Urinary bladder (tissue), 4 donors: ENCODE data around the gene ATF5. TPM values are rescaled to one million over a fixed set of nuclear protein-coding genes. Genes with fewer than 3 reads are reported as not detected.
"Not testable (repeated sequence)": the region's sequence is repeated elsewhere in the genome, so short reads cannot be mapped to it uniquely, and the experiment has no call there.

Experiments used
- DNase-seq: peaks from one replicate; pipeline ENCODE4 v3.0.0-alpha.2; 2015; ENCODE audit errors: extremely low spot score
- H3K27ac ChIP-seq: one replicate; pipeline ENCODE4 v1.5.1; 2013; ENCODE audit warnings: low read depth, mild to moderate bottlenecking, moderate library complexity
- H3K36me3 ChIP-seq: one replicate; pipeline ENCODE4 v1.6.1; 2013; ENCODE audit warnings: mild to moderate bottlenecking, moderate library complexity; ENCODE audit not compliant: insufficient read depth
- H3K4me1 ChIP-seq: one replicate; pipeline ENCODE4 v1.6.1; 2013; ENCODE audit warnings: mild to moderate bottlenecking, moderate library complexity; ENCODE audit not compliant: insufficient read depth
- H3K4me3 ChIP-seq: one replicate; pipeline ENCODE4 v1.5.1; 2013; ENCODE audit warnings: low read depth, low read length
- WGBS: extraction: QIAGEN DNeasy Blood & Tissue Kit; methylation state at CpG from one replicate; pipeline ENCODE4 v1.1.7; 2013; 5-methylcytosine and 5-hydroxymethylcytosine counted together
- polyA plus RNA-seq: library from polyadenylated mRNA; stranded (reverse); fragments of 200-250 nt; gene quantifications from one replicate; pipeline ENCODE4 v1.2.3, GENCODE V29; 2013
- total RNA-seq: library from RNA; depleted of rRNA; stranded (reverse); fragments of >200 nt; gene quantifications from one replicate; pipeline ENCODE4 v1.2.3, GENCODE V29; 2014
- donor health status: healthy with polysubstance abuse.
- donor health status: healthy.

ATF5 gene
- total and polyA plus RNA-seq, 2 donors = 2.4 to 35.4 TPM

DNA sequence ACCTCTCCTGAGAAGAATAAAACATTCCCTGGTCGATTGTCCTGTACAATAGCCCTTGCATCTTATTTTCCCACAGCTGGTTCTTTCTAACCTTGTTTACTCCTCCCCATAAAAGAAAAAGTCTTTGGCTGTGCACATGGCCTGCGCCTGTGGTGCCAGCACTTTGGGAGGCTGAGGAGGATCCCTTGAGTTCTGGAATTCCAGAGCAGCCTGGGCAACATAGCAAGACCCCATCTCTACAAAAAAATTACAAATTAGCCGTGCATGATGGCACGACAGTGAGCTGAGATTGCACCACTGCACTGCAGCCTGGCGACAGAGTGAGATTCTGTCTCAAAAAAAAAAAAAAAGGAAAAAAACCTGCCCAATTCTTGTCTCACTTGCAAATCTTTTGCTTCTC lies 7.5 kb downstream of the ATF5 start:
- WGBS = 69% methylated on average over 5 of the region's 5 CpGs
- Histone ChIP-seq H3K36me3 (no peaks in the 10 kb centered on the region), H3K4me1 (no peaks in the 10 kb centered on the region), H3K27ac (no peak overlapping the region), H3K4me3 (no peak overlapping the region)
- no peak for DNase-seq

DNA sequence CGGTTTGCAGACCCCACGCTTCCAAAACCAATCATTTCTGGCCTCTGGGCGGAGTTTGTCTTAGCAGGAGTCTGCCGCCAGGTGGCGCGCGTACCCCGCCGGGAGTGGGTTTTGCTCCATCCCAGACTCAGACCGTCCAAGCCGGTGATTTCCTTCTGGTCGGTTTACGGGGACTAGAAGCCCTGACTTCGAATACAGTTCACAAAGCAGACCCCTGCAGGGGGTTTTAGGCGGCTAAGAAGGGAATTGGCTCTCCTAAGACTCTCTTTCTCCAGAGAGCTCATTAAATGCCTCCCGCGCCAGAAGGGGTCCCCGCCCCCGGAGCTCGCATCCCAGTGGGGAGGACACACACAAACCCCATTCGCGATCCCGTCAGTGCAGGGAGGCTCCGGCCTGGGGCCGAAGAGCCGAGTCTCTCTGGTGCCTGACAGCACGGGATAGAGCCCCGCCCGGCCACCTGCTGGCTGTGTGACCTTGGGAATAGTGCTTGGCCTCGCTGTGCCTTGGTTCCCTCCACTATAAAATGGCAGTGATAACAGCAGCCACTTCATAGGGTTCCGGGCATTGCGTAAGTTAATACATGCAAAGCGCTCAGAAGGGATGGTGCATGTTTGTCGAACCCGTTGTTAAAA lies 8.9 kb downstream of the ATF5 start:
- H3K4me3 ChIP-seq = no peak overlapping the region
- no peaks in the 10 kb centered on the region for H3K36me3 ChIP-seq
- WGBS = 16% methylated on average over 35 of the region's 35 CpGs
- no peak overlapping the region for H3K27ac ChIP-seq
- no peak for DNase-seq
- no peaks in the 10 kb centered on the region for H3K4me1 ChIP-seq

DNA sequence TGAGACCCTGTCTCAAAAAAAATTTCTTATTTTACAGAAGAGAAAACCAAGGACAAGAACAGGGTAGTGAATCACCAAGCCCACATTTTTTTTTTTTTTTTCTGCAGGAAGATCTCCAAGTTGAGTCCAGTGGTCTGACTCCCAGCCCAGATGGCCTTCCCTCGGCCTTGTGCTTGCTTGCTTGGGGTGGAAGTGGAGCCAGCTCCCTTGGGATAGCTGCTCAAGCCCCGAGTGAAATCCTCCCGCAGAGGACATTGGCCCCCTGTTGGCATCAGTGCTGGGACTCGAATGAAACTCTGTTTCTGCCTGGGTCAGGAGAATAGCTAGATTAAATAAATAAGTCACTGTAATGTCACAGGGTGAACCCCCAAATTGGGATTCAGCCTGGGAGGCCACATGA lies 9.7 kb downstream of the ATF5 start:
- Histone ChIP-seq H3K4me3 (no peak overlapping the region), H3K27ac (no peak overlapping the region), H3K4me1 (no peaks in the 10 kb centered on the region), H3K36me3 (no peaks in the 10 kb centered on the region)
- DNase-seq = no peak
- 70% methylated on average over 4 of the region's 4 CpGs for WGBS

DNA sequence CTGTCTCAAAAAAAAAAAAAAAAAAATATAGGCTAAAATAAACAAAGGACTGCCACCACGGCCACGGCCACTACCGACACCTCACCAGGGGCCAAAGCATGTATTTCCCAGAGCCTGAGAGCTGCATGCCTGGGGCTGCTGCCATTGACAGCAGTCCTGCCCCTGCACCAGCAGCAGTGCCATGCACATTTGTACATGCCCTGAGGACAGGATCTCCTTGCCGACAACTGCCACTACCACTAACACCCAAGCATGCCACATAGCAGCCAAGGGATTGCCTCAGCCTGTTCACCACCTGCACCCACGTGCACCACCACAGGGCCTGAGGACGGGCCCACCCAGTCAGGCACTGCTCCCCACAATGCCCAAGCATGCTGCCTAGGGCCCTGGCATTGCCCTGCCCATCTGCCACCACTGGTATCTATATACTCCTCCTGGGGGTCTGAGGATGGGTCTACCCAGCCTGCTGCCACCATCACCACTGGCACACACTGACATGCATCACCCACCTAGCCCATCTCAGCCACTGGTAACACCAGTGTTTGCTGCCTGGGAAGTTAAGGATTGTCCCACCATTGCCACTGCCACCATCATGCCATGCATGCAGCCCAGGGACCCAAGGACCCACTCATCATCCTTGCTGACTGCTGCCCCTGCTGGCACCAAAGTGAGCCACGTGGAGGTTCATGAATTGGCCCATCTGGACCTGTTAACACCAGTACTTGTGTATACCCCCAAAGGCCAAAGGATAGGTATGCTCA lies 10.9 kb downstream of the ATF5 start:
- no peak for DNase-seq
- no peaks in the 10 kb centered on the region for H3K4me1 ChIP-seq

DNA sequence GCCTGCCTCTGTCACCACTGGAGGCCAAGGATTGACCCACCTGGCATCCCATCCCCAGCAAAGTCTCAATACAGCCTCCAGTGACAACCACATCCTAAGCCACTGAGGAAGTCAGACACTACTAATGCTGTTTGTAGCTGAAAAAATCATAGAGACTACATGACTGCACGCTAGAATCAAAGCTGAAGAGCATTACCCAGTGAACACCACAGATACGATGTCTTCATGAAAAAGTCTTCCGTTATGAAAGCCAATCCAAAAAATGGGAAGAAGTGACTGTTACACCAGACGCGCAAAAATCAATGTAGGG lies 11.4 kb downstream of the ATF5 start:
- no peak overlapping the region for H3K4me3 ChIP-seq
- H3K27ac ChIP-seq = no peak overlapping the region
- H3K4me1 ChIP-seq = no peaks in the 10 kb centered on the region
- 92% methylated on average over 5 of the region's 5 CpGs for WGBS
- H3K36me3 ChIP-seq = no peaks in the 10 kb centered on the region
- no peak for DNase-seq

More for the DNA sequence above, 10.9 kb downstream of the ATF5 start:
- Histone ChIP-seq H3K4me3 (no peak overlapping the region), H3K36me3 (no peaks in the 10 kb centered on the region), H3K27ac (no peak overlapping the region)
- 66% methylated on average over 7 of the region's 7 CpGs for WGBS

DNA sequence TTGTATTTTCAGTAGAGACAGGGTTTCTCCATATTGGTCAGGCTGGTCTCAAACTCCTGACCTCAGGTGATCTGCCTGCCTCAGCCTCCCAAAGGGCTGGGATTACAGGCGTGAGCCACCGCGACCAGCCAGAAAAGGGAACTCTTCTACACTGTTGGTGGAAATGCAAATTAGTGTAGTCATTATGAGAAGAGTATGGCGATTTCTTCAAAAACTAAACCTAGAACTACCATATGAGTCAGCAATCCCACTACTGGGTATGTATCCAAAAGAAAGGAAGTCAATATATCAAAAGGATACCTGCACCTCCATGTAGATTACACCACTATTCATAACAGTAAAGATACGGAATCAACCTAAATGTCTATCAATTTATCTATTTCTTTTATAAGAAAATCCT lies 15.6 kb downstream of the ATF5 start:
- H3K27ac ChIP-seq, DNase-seq: not testable (repeated sequence)
- WGBS = 82% methylated on average over 5 of the region's 5 CpGs

DNA sequence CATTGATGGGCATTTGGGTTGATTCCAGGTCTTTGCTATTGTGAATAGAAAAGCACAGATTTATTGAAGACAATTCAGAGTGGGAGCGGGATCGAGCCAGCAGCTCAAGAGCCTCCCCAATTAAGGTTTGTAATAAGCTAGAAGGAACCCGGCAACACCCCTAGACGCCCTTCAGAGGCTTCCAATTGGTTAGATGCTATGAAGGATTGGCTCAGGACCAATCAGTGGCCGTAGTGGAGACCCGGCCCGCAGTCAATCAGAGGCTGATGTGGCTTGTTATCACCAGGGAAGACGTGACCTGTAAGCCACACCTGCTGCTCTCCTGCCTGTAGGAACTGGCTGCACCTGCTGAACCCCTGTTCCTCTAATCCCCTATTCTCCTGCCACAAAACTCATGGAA lies 17.4 kb downstream of the ATF5 start:
- Histone ChIP-seq H3K4me1 (no peaks in the 10 kb centered on the region), H3K36me3 (no peaks in the 10 kb centered on the region), H3K27ac (no peak overlapping the region), H3K4me3 (no peak overlapping the region)
- no peak for DNase-seq
- WGBS = 81% methylated on average over 8 of the region's 8 CpGs

More for the DNA sequence above, 15.6 kb downstream of the ATF5 start:
- not testable (repeated sequence) for H3K4me3 ChIP-seq, H3K36me3 ChIP-seq, H3K4me1 ChIP-seq

DNA sequence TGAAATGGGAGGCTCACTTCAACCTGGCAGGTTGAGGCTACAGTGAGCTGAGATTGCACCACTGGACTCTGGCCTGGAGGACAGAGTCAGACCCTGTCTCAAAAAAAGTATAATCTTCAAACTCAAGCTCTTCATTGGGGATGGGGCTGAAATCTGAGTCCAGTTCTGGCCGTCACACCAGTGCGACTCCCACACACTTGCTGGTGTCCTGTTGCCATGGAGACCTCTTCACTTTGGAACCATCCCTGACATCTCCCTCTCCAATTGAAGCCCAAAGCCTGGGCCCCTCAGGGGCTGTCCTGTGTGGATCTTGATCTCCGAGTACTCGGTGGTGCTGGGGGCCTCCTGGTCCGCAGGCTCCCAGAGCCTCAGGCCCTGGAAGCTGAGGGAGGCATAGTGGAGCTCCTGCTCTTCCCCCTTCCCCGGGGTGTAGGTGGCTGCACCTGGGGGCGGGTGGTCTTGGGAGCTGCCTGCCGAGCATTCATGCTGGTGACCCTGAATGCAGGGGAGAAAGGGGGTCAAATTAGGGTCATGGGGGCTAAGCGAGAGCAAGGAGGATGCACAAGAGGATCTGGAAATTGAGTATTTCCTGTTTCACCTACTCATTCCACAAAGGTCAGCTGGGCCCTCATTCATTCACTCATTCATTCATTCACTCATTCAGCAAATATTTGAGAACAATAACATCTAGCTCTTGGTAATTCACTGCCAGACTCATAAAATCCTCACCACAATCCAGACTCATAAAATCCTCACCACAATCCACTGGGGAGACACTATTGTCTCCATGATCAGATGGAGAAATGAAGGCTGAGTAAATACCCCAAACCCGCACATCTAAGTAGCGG lies 21.0 kb downstream of the ATF5 start:
- DNase-seq = no peak
- WGBS = 65% methylated on average over 11 of the region's 11 CpGs
- no peak overlapping the region for H3K27ac ChIP-seq
- H3K4me3 ChIP-seq = no peak overlapping the region
- H3K36me3 ChIP-seq = no peaks in the 10 kb centered on the region
- no peaks in the 10 kb centered on the region for H3K4me1 ChIP-seq

DNA sequence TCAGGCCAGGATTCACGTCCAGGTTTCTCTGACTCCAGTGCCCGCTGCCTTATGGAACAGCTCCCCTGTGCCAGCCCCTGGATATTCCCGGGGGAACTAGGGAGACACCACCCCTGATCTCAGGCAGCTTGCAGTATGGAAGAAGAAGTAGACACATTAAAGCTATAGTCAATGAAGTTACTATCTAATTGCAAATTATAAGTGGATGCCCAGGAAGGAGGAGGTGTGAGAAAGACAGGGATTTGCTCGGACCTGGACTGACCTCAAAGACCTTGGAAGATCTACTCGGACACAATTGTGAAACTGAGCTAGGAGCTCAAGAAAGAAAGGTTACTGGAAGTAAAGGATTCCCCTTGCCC lies 21.6 kb downstream of the ATF5 start:
- 81% methylated on average over 5 of the region's 5 CpGs for WGBS
- no peak for DNase-seq
- Histone ChIP-seq H3K36me3 (no peaks in the 10 kb centered on the region), H3K4me3 (no peak overlapping the region), H3K27ac (no peak overlapping the region), H3K4me1 (no peaks in the 10 kb centered on the region)

DNA sequence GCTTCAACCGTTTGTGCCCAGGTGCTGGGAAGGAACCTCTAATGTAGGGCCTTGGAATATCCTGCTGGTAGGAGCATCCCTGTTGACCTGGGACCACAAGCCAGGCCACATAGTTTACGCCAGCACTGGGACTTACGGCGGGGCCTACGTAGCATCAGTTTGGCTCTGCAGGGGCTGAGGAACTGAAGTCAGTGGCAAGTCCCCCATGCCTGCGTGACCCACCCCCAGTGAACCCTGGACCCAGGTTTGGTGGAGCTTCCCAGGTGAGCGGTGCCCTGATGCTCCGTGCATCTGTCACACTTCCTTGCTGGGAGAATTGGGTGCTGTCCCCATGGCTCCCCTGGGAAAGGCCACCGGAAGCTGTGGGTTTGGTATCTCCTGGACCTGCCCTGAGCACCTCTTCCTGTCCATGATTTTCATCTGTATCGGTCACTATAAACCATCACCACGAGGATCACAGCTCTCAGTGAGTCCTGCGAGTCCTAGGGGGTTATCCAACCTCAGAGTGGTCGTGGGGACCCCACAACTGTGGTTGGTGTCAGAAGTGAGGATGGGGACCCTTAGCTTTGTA lies 22.0 kb downstream of the ATF5 start:
- Histone ChIP-seq H3K27ac (no peak overlapping the region), H3K36me3 (no peaks in the 10 kb centered on the region), H3K4me3 (no peak overlapping the region), H3K4me1 (no peaks in the 10 kb centered on the region)
- DNase-seq = no peak
- WGBS = 86% methylated on average over 13 of the region's 13 CpGs

DNA sequence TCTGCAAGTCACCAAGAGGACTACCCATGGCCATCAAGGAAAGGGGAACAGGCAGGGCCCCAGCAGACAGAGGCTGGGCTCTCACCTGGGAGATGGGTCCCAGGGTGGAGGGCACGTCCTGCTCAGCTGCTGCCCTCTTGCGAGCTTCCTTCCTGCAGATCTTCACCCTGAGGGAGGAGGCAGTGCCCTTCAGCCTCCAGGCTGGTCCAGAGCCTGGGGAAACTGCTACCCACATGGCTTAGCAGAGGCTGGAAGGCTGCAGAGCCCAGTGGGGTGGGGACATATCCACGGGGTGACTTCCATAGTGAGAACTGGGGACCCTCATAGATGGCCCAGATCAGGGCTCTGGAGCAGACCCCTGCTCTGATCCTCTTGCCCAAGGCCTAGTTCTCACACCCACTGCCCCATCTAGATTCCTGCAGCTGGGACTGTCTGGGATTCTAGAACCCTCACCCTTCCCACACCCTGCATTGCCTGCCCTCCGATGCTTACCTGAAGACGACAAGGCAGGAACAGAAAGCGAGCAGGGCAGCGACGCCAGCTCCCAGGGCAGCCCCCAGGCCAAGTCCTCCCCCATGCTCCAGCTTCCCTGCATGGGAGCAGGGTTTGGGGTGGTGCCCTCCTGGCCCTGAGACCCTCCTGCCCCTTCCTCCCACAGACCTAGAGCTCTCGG lies 22.9 kb downstream of the ATF5 start:
- DNase-seq = no peak
- Histone ChIP-seq H3K4me3 (no peak overlapping the region), H3K36me3 (no peaks in the 10 kb centered on the region), H3K27ac (no peak overlapping the region), H3K4me1 (no peaks in the 10 kb centered on the region)
- WGBS = 89% methylated on average over 9 of the region's 9 CpGs

DNA sequence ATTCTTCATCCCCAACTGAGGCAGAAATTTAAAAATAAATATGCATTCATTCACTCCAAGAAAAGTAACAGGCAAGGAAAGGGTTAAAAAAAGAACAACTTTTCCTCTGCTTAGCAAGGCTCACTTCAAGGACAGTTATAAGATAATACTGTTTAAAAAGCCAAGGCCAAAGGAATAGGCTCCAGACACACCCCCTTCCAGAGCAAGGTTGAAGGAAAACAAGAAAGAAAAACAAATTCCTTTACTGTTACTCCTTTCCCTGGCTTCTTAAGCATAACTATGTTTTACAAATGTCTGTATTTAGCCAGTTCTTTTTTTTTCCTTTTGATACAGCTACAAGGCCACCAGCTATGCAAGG lies 23.5 kb downstream of the ATF5 start:
- no peaks in the 10 kb centered on the region for H3K4me1 ChIP-seq
- no peak overlapping the region for H3K4me3 ChIP-seq
- H3K27ac ChIP-seq = no peak overlapping the region
- H3K36me3 ChIP-seq = no peaks in the 10 kb centered on the region
- no peak for DNase-seq

DNA sequence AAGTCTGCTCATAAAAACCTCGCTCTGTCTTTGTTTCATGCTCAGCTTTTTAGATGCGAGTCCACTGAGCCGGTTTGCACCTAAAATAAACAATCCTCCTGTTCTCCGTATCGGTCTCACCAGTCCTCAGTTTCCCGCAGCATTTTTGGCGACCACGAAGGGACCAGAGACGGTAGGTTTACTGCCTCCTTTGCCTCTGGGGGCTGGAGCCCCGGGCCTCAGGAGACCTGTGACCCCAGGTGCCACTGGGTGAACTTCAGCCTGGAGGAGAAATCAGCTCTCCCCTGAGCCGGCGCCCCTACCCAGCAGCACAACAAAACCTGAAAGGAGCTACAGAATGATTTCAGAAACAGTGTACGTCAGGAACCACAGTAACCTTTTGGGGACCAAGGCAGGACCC lies 23.9 kb downstream of the ATF5 start:
- DNase-seq = no peak
- no peak overlapping the region for H3K27ac ChIP-seq
- no peaks in the 10 kb centered on the region for H3K4me1 ChIP-seq
- no peak overlapping the region for H3K4me3 ChIP-seq
- WGBS = 56% methylated on average over 13 of the region's 13 CpGs
- no peaks in the 10 kb centered on the region for H3K36me3 ChIP-seq
